Hepatocyte (in vitro differentiated cells): ENCODE results near the gene ZFR2.

Source experiments
- CTCF ChIP-seq: fragments of 200-600 bp; sonication (generic); IDR thresholded peaks from 2 replicates; pipeline ENCODE4 v1.5.1; 2016; ENCODE audit warnings: antibody characterized with exemption, mild to moderate bottlenecking; ENCODE audit not compliant: poor library complexity
- EZH2 ChIP-seq: fragments of 200-600 bp; sonication (generic); IDR thresholded peaks from 2 replicates; pipeline ENCODE4 v1.6.1; 2016; ENCODE audit warnings: antibody characterized with exemption, mild to moderate bottlenecking, borderline replicate concordance

- TF ChIP-seq CTCF (no peak), EZH2 (no peak)
These were observed 29.1 kb upstream of the ZFR2 start for GRCh38 chr19:3897936-3898335.
